Measurements from ENCODE around the gene GNG11. TPM values are rescaled to one million over a fixed set of nuclear protein-coding genes. Genes with fewer than 3 reads are reported as not detected.

Gene GNG11
- total RNA-seq, result 1 to 10 TPM; 2.5 to 4.2 TPM
- long read RNA-seq, transcript GNG11-201 (2 exons, 3,055 nt), result major isoform, 5 of 5 reads
- long read RNA-seq, partial matches to known transcripts, result 0 of 5 reads
- long read RNA-seq, other reads (novel, unspliced or antisense), result 0 of 5 reads

DNA sequence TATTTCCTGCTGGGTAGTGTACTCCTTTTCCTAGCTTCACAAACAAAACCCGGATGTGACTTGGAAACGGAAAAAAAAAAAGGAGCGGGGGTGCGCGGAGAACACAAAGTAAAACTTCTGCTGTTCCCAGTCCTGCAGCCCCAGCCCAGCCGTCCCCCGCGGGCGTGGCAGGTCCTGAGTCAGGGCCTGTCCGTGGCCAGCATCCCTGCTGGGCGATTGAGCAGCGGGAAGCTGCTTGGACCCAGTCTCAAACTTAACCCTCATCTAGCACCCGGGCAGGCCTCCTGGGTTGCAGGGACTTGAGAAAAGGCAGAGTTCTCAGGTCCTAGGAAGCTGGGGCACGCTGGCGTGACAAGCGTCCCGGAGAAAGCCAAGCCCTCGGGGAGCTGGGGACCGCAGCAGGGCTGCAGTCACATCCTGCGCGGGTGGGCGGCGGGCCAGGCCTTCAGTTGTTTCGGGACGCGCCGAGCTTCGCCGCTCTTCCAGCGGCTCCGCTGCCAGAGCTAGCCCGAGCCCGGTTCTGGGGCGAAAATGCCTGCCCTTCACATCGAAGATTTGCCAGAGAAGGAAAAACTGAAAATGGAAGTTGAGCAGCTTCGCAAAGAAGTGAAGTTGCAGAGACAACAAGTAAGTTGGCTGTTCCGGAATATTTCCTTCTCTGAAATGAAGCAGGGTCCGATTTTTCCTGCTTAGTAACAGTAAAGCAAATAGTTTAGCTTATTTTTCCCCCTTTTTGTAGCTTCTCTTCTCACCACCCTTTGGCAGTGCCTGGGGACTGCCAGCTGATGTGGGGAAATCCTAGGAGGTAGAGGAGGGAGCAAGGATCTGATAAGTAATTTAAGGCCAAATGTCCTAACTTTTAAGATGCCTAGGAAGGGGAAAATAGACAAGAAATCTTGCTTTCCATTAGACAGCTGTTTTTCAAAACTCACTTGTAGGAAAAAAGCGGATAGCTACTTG is at the start of gene GNG11:
GNG11 (plus strand) TSS at position 129 of the 960 bp plus-strand sequence; CDS start at position 532, 403 bp downstream.
- ATAC-seq, result peak; percentile 31
- intact Hi-C loops (cut with DNase I, micrococcal nuclease), result no loop called here
- DNase-seq, result peak; percentile 45 to 55

DNA sequence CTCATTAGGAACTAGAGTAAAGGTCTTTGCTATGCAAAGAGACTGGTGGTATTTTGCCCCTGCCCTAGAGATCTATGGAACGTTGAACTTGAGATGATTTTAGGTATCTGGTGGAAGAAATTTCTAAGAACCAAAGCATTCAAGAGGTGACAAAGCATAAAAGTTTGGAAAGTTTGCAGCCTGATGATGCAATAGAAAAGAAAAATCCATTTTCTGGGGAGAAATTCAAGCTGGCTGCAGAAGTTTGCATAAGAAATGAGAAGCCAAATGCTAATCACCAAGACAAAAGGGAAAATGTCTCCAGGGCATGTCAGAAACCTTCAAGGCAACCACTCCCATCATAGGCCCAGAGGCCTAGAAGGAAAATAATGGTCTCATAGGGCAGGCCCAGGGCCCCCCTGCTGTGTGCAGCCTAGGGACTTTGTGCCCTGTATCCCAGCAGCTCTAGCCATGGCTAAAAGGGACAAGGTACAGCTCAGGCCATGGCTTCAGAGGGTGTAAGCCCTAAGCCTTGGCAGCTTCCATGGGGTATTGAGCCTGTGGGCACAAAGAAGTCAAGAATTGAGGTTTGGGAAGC is 47.4 kb upstream of the GNG11 start:
- ATAC-seq (no peak), DNase-seq (no peak)
- intact Hi-C loops (cut with DNase I, micrococcal nuclease), result no loop called here

DNA sequence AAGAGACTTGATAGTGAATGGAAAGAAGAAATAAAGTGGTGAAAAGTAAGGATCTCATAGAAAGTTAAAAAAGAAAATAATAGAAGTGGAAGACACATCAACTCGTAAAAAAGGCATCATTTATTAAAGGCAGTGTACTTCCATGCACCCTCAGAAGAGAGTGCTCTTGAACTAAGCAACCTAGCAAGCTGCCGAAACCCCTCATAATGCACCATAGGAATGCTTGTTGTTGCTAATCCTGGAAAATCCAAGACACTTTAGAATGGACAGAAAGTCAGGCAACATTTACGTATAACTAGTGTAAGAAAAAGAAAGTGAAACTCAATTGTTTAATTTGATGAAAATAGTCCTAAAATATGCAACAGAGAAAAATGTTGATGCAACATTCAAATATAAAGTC is 43.8 kb upstream of the GNG11 start:
- DNase-seq (no peak), ATAC-seq (no peak)
- intact Hi-C loops (cut with DNase I, micrococcal nuclease), result no loop called here

DNA sequence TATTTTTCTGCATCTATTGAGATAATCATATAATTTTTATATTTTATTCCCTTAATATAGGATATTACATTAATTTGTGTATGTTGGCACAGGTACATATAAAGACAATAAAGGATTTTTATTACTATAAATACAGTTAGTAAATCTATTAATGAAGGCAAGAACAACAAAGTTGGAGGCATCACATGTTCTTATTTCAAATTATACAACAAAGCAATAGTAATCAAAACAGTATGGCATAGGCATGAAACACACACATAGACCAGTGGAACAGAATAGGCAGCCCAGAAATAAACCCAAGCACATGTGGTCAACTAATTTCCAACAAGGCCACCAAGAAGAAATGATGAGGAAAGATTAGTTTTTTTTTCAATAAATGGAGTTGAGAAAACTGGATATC is 42.2 kb upstream of the GNG11 start:
- intact Hi-C loops (cut with DNase I, micrococcal nuclease), result no loop called here
- no peak for DNase-seq

DNA sequence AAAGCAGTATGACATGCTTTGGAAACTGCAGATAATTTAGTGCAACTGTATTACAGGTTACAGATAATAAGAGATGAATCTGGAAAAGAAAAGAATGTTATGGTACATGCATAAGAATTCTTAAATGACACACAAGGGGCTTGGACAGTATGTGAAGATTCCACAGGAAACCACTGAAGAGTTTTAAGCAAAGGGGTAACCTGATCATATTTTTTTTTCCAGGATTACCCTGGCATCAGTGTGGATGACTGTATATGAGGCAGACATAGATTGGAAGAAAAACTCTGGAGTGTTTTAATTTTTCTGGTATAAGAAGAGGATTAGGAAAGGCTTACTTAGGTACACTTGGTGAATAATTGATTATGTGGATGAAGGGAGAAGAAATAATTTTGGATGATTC is 39.1 kb upstream of the GNG11 start:
- no peak for ATAC-seq
- intact Hi-C loops (cut with DNase I, micrococcal nuclease), result no loop called here
- no peak for DNase-seq

More for the DNA sequence above, 42.2 kb upstream of the GNG11 start:
- ATAC-seq, result no peak

DNA sequence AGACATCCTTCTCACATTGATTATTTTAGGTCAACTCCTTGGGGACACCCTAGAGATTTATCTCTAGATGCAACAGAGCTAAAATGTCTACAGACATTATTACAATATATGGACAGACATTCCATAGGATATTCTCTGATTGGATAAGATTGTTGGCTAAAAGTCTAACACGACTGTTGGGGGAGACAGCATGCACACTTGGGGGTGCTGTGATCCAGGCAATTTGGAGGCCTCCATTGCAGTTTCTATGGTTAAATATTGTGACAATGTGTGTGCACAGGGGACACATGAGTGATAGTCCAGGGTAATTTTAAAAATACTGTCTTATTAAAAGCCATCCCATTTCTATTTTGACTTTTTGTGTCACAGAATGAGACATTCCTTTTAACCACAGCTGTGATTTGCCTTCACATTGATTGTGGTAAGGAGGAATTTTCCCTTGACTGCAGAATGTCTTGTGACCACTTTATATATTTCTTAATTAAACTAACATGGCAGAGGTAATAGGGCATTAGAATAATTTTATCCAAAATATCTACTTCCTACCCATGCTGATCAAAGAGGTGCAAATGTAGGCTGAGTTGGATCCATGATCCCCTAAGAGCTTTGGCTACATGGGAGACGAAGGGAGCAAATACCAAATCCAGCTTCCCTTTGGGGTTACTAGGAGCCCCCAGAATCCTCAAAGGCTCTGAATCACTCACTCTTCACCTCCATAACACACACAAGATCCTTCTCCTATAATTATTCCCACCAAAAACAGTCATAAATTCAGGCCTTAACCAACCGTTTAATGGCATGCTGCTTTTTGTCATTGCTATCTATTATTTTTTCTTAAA is 38.2 kb upstream of the GNG11 start:
- DNase-seq, result no peak
- no peak for ATAC-seq
- intact Hi-C loops (cut with DNase I, micrococcal nuclease), result no loop called here

DNA sequence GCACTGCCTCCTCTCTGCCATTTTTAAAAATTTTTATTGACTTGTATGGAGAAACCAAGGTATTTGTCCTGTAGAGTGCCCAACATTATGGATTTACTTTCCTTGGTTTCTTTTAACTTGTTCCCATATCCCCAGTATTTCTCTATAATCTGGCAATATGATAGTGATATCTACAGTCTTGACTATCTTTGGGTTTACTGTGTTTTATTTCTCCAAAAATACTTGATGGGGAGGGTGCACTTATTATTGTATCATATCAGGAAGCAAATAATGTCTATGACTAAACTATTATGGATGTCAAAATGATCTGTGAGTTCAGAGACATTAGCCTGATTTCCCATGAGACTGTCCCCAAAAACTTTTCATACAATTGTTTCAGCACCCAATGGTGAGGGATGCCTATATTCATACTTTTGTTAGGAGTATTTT is 37.6 kb upstream of the GNG11 start:
- intact Hi-C loops (cut with DNase I, micrococcal nuclease), result no loop called here
- ATAC-seq, result no peak
- DNase-seq, result no peak

DNA sequence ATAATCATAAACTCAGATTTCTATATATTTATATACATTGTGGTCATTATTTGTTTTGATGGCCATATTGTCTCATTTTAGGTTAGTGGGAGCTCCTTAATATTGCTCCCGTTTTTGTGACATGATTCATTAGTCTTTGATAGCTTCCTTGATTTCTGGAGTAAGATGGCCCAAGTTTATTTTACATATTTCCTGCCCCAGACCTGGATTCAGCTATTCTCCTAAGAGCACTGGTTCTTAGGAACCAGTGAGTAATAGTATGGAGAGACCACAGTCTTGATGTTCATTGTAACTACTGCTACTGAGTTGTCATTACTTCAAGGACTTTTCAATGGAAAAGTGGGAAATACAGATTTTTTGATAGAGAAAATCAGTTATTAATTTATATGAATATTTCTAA is 37.0 kb upstream of the GNG11 start:
- no peak for ATAC-seq
- DNase-seq, result no peak
- intact Hi-C loops (cut with DNase I, micrococcal nuclease), result no loop called here

DNA sequence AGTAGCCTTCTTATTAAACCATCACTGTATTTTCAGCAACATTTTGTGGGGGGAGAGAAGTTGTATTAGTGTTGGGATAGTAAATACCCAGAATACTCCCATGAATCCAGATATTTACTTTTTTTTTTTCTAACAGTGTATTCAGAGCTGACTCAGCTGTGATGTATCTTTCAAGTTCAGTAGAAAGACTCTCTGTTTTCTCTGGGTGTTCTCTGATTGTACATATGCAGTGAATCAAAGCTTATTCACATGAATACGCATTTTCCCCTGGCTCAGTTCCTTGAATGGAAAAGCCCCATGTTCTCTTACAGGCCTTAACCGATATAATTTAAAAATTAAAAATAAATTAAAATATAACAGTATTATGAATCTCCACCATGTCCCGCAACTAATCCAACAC is 32.3 kb upstream of the GNG11 start:
- ATAC-seq (no peak), DNase-seq (no peak)
- intact Hi-C loops (cut with DNase I, micrococcal nuclease), result no loop called here

DNA sequence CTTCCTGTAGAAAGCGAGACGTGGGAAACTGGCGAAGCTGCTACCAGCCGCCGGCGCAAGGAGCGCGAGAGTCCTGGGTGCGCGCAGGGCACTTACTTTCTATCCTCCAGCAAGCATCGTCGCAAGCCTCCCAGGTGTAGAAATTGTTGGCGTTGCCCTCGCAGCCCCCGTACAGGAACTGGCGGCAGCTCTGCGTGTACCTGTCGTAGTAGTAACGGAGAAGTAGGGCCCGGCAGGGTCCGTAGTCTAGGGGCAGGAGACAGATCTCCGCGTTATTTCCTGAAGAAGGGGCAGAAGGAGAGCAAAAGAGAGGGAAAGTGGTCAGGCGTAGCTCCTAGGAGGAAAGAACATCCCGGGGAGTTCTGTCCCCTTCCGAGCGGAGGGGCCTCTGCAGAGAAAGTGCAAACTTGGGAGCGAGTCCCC is 31.5 kb upstream of the GNG11 start:
- intact Hi-C loops (cut with DNase I, micrococcal nuclease), result no loop called here
- DNase-seq (peak in 1 of 2 donors; percentile 7), ATAC-seq (no peak)

DNA sequence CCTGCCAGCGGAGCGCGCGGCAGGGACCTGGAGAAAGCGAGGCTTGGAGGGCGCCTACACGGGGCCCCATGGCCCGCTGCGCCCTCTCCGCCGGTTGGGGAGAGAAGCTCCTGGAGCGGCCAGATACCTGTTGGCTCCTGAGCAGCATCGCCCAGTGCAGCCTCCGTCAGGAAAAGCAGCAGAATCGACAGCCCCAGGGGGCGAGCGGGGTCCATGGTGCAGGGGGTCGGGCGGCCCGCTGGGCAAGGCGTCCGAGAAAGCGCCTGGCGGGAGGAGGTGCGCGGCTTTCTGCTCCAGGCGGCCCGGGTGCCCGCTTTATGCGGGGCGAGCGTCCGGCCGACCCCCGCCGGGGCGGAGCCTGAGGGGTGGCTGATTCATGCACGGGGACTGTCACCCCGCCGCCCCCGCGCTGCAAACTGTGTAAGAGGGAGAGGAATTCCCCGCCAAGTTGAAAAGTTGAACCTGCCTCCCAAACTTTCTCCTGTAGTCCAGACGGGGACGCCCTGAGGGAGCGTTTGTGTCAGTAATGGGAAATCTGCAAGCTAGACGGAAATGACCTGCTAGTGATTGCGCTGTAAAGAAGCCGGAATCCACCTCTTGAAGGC is 31.0 kb upstream of the GNG11 start, which contains the start of gene TFPI2:
TFPI2 (minus strand) TSS at position 290 of the 605 bp plus-strand sequence; CDS start at position 215, 75 bp downstream.
- ATAC-seq (no peak), DNase-seq (peak in 1 of 2 donors; percentile 4)
- intact Hi-C loops (cut with DNase I, micrococcal nuclease), result no loop called here

DNA sequence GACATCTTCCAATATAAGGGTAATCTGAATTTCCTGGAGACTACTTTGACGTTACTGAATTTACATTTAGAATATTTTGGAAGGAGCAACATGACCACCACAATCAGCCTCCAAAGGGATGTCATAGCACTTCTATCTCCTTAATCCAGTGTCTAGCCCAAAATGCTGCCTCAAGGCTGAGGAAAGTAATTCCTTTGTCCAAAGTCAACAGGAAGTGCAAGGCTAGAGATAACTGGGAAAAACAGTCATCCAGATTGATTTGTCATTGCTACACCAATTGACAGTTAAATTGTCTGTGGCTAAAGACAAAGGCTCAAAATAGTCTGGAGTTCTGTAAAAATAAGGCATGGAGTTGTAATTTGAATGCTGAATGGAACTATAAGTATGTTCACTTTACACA is 27.1 kb upstream of the GNG11 start:
- intact Hi-C loops (cut with DNase I, micrococcal nuclease), result no loop called here
- ATAC-seq (no peak), DNase-seq (no peak)

DNA sequence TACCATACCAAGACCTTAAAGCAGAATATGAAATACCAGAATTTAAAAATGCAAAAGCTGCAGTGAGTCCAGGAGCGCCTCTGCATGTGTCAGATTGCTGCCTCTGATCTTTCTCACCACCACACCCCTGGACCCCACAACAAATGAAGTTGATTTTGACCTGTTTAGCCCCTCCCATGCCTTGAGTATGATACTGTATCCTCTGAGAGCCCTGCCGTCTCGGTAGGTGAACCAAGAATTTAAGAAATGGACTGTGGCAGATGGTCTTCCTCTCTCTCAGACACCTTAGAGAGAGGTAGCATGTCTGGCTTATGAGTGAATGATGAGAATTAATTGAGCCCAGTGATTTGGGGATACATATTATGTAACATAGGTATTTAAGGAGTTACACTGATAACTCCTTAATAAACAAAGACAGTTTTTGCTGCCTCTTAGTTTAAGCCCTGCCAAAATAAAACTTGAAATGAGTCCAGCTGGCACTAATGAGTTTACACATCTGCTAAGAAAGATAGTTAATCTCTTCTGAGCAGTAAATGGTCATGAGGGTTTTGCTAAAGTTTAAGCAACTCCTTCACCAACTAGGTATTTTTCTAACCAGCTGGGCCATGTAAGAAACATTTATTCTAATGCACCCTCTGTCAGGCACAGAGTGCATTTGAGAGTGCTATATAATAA is 26.4 kb upstream of the GNG11 start:
- DNase-seq, result no peak
- ATAC-seq, result no peak
- intact Hi-C loops (cut with DNase I, micrococcal nuclease), result no loop called here

DNA sequence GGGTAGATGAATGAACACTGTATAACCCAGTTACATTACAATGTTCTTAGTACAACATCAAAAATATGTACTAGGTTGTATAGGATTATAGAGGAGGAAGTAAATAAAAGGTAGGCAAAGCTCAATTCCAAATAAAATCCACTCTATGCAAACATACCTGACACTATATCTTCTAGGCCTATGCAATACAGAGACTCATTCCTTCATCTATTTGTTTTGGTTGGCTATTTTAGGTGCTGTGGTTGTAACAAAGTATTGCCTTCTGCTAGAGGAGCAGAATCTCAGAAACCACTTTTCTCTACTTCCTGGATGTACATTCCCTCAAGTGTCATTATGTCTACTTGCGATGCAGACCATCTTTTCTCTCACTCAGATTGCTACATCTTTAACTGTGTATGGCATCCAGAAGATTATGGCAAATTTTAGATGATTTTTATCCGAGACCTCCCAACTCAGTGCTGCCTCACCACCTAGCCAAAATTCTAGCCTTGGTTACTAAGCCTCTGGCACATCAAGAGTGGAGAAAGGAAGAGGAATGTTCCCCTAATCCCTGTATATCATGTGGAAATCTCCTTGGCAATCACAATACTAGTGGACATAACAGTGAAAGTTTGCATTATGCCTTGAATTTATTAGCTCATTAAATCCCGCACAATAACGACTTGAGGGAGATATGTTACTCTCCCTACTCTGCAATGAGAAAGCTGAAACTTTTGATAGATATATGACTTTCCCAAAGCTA is 25.5 kb upstream of the GNG11 start:
- DNase-seq, result no peak
- intact Hi-C loops (cut with DNase I, micrococcal nuclease), result no loop called here
- ATAC-seq, result no peak

DNA sequence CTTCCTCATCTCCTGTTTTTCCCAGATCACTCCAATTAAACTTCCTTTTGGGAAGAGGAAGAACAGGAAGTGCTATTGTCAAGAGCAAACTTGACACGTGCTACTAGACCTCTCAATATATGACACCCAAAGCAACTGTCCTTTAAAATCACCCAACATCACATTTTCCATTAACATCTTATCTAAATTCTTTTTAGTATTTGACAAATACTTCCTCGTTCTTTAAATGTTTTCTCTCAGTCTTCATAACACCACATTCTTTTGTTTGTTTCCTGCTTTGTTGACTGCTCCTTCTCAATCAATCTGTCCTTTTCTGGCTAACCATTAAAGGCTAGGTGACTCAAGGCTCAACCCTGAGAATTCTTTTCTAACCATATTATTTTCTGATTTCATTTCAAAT is 23.9 kb upstream of the GNG11 start:
- intact Hi-C loops (cut with DNase I, micrococcal nuclease), result no loop called here
- DNase-seq (no peak), ATAC-seq (no peak)

DNA sequence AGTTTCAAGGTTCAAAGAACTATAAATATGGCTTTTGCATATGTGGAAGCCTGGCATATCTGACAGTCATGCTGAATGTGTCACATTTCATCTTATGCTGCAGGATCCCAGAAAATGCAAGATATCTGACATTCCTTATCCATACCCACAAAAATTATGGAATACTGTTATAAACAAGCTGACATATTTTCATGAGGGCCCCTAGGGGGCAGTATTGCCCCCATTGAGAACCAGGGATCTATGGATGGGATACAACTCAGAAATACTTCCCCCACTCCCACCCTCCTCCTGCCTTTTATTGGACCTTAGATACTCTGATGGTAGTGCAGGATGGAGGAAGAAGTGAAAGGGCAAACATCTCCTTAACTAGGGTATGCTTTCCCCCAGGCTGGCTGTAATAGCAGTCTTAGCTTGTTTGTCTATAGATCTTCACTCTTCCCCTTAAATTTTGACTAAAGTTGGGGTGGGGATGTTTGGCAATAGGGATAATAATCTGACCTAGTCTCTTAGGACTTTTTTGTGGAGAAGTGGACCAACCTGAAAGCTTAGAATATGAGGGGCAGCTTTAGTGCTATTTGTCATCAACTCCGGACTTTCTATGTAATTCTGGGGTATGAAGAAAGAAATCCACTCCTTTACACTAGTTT is 18.6 kb upstream of the GNG11 start:
- DNase-seq (no peak), ATAC-seq (no peak)
- intact Hi-C loops (cut with DNase I, micrococcal nuclease), result loop anchor here in 1 of 2 donors (5.0 to 10.0 kb wide), 3 partner anchors 104 to 382 kb away; no protein-coding TSS in a partner anchor

DNA sequence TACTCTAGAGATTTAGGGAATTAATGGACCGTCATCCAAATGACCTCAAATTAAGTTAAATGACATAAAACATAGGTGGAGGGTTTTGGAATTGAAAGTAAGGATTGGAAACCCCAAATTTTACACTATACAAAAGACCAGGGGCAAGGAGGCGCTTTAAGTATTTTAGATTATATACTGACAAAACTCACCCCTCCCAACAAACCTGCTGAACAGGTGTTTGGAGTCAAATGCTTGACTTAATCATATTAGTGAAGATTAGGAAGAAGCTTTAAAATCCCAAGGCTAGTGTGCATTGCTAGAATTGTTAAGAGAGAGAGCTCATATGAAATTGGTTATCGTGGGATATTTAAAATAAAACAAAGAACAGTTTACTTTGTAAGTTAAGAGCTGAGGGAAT is 15.3 kb upstream of the GNG11 start, which contains the start of gene GNGT1:
GNGT1 (plus strand) TSS at position 301 of the 400 bp plus-strand sequence. CDS start 180 bp downstream, outside the sequence.
- DNase-seq, result no peak
- ATAC-seq, result no peak
- intact Hi-C loops (cut with DNase I, micrococcal nuclease), result loop anchor here in 1 of 2 donors (10.0 kb wide), 1 partner anchor 379 kb away; no protein-coding TSS in a partner anchor
